ENCODE measurements around the gene FOXC1.

Gene FOXC1

DNA sequence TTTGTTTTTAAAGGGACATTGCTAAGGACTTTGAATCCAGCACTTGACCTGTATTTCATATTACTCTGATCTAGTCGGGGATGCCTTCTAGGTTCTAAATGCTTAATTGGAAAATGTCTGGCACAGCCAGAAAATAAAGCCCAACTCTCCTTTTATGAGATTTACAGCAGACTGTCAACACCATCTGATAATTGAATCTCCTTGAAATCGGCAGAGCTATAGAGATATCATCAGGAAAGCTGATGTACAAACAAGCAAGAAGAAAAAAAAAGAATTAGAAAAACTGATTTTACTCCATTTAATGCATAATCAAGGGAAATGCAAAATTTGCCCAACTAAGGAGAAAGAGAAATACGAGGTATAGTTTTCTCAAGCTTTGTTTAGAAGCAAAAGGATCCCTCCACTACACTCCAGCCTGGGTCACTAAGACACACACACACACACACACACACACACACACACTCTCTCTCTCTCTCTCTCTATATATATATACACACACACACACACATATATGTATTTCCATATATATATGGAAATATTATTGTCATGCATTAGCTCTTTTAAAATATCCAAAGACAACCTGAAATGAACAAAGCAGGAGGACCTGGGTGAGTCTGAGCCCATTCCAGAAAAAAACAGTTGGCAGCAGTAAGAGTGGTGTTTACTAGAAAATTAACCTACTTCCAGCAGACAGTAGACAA is 9.5 kb upstream of the FOXC1 start:
- DNase-seq (ENCODE audit: low read depth) = no peak

- no peak for DNase-seq (ENCODE audit: low read depth)
Observed at GRCh38 chr6:1600764-1601157, 9.0 kb upstream of the FOXC1 start.

GRCh38 chr6:1601158-1602048 is 8.3 kb upstream of the FOXC1 start:
- DNase-seq (ENCODE audit: low read depth) = no peak

DNA sequence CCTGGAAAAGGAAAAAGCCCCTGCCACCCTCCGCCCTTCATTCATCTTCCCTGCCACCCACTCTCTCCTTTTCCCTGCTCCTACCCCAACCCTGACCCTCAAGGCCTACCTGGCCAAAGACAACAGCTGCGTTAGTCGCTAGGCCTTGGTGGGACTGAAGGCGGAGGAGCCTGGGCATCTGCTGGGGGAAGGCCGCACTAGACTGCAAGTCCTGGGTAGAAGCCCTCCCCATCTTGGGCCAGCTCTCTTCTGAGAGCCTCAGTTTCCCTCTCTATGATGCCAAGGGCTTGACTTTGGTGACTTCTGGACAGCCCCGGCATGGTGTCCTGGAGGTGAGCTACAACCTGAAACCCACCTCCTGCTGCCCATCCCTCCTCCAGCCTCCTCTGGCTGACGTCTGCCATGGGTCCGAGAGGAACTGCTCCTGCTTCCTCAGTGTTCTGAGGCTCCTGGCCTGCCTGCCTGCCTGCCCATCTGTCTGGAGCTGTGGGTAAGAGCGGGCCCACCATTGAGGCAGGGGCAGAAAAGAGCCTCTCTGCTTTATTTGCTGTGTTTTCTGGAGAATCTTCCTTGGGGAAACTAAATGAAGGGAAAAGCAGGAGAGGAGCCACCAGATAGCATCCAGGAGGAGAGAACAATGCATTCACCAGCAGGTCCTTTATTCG is 7.5 kb upstream of the FOXC1 start:
- no peak for DNase-seq (ENCODE audit: low read depth)

DNA sequence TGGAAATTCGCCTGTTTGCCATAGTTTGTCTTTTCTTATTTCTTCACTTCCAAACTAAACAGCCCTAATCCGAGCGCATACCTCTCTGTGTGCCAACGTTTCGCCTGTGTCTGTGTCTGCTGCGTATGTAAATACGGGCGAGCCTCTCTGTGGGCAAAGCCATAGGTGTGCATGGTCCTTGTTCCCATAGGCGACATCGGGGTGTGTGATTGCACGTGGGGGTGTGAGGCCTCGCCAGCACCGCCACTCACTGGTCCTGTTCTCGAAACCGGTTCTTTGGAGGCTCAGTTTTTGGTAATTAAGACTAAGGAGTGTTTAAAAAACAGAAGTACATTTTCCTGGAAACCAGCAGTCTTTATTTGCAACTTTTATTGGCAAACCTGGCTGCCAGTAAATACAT is 6.0 kb upstream of the FOXC1 start:
- no peak for DNase-seq (ENCODE audit: low read depth)

GRCh38 chr6:1604158-1605003 is 5.3 kb upstream of the FOXC1 start:
- DNase-seq (ENCODE audit: low read depth) = peak; percentile 66

DNA sequence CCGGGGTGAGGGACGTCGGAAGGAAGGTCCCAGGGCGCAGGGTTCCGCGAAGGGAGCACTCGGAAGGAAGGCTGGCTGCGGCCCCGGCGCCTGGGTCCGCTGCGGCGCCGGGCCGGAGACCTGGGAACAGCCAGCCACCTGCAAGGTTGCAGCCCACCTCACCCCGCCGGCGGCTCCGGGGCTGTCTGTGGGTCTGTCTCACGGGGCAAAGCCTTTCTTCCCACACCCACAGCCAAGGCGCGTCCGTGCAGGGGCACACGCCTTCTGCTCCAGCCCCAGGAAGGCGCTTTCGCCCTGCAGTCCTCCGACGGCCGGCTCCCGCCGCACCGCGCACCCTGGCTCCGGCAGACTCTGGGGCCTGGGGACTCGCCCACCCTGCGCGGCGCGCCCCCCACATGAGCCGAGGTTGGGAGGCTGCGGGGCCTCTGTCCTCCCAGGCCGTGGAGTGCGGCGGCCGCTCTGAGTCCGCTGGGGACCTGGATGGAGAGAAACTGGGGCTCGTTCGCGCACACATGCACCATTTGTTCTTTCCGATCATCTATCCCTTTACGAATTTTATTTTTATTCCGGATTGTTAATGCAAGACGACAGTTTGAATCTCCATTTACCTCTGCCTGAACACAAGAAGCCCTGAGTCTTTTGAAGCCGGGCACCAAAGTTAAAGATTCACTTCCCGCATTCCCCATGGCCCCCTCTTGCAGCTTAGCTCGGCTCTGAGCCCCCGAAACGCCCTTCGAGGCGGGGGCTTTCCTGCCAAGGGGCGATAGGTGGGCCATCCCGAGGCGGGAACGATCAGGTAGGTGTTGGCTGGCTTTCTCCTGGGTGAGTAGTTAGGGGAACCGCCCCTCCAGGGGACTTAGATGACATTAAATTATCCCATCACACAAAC is 4.5 kb upstream of the FOXC1 start:
- DNase-seq (ENCODE audit: low read depth) = no peak

- DNase-seq (ENCODE audit: low read depth) = no peak
Observed at GRCh38 chr6:1605893-1606779, 3.6 kb upstream of the FOXC1 start.

DNA sequence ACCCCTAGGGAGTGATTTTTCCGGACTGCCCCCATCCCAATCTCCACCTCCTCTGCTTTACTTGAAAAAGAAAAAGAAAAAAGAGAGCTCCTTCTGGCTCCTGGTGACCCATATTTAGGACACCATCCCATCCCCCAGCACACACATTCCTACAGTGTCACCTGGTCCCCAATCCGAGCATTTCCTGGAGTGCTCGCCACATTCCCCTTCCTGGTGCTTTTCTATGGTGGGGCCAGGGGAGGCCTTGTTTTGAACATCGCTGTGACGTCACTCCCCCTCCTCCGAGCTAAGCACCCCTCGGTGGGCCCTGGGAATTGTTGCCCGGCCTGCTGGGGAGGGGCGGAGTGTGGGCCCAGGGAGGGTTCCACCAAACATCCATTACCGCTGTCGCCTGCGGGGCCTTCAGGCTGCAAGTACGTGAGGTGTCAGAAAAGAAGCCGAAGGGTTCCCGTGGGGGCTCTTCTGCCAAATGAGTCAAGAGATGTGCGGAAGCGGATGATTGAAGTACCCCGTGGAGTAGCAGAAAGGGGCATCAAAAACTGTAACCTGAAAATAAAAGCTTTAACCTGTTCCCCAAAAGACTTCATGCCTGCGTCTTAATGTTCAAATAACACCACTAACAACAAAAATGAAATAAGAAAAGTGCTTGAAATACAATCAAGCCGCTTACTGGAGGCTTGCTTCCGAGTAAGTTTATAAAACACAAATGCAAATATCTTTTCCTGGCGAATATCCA is 2.8 kb upstream of the FOXC1 start:
- no peak for DNase-seq (ENCODE audit: low read depth)

- DNase-seq (ENCODE audit: low read depth) = no peak
Observed at GRCh38 chr6:1607516-1608221, 2.0 kb upstream of the FOXC1 start.

DNA sequence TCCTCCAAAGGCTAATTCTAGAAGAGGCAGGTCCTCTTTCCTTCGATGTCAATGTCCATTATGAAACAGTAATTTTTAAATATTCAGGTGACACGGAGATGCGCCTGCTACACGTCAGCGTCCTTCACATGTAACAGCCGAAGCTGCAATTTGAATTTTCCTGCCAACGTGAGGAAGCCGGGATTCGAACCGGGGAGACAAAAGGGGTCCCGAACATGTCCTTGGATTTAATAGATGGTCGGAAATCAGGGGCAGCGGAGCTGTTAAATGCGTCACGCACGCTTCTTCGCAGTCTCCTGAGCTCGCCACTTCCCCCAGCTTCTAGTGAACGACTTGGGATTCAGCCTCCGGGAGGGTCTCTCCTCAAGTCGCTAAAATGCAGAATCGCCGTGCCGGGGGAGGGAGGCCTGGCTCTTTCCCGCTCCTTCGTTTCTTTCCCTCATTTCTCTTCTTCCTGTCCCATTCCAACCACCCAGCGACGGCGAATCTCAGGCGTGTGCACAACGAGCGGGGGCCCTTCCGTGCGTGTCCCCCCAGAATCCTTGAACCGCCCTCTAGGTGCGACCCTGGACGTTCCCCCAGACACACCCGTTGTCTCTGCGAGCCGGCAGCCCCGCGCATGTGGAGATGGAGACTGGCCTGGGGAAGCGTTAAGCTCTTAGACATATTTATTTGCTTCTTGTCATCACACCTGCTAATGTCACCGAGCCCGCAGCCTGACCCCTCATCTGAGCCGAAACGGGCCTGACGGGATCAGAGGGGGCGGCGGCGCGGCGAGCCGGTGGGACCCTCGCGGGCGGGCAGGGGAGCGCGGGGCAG is 1.3 kb upstream of the FOXC1 start:
- no peak for DNase-seq (ENCODE audit: low read depth)

- no peak for DNase-seq (ENCODE audit: low read depth)
Observed at GRCh38 chr6:1609041-1609647, 571 bp upstream of the FOXC1 start.

GRCh38 chr6:1610497-1611321 is 994 bp downstream of the FOXC1 start:
- no peak for DNase-seq (ENCODE audit: low read depth)

DNA sequence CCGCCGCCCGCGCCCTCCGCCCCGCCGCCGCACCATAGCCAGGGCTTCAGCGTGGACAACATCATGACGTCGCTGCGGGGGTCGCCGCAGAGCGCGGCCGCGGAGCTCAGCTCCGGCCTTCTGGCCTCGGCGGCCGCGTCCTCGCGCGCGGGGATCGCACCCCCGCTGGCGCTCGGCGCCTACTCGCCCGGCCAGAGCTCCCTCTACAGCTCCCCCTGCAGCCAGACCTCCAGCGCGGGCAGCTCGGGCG is 1.5 kb downstream of the FOXC1 start:
- no peak for DNase-seq (ENCODE audit: low read depth)

DNA sequence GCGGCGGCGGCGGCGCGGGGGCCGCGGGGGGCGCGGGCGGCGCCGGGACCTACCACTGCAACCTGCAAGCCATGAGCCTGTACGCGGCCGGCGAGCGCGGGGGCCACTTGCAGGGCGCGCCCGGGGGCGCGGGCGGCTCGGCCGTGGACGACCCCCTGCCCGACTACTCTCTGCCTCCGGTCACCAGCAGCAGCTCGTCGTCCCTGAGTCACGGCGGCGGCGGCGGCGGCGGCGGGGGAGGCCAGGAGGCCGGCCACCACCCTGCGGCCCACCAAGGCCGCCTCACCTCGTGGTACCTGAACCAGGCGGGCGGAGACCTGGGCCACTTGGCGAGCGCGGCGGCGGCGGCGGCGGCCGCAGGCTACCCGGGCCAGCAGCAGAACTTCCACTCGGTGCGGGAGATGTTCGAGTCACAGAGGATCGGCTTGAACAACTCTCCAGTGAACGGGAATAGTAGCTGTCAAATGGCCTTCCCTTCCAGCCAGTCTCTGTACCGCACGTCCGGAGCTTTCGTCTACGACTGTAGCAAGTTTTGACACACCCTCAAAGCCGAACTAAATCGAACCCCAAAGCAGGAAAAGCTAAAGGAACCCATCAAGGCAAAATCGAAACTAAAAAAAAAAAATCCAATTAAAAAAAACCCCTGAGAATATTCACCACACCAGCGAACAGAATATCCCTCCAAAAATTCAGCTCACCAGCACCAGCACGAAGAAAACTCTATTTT is 2.0 kb downstream of the FOXC1 start:
- DNase-seq (ENCODE audit: low read depth) = no peak

Measured in activated T-cell treated with anti-CD3 and anti-CD28 coated beads for 1 hour (primary cell).